ENCODE data around the gene WDR74.

- TF ChIP-seq CTCF (conservative IDR thresholded peaks at IDR 0.05; ENCODE audit: low read depth, low read length) (no peak), EZH2 (IDR thresholded peaks at IDR 0.05; ENCODE audit: borderline replicate concordance, low read depth, low read length, poor library complexity, severe bottlenecking) (no peak)
Observed at GRCh38 chr11:62874851-62875250, 35.5 kb upstream of the WDR74 start.
